ENCODE data around the gene CLCA4. TPM values are rescaled to one million over a fixed set of nuclear protein-coding genes. Genes with fewer than 3 reads are reported as not detected.

CLCA4 gene
- polyA plus RNA-seq, 3 donors = not detected

DNA sequence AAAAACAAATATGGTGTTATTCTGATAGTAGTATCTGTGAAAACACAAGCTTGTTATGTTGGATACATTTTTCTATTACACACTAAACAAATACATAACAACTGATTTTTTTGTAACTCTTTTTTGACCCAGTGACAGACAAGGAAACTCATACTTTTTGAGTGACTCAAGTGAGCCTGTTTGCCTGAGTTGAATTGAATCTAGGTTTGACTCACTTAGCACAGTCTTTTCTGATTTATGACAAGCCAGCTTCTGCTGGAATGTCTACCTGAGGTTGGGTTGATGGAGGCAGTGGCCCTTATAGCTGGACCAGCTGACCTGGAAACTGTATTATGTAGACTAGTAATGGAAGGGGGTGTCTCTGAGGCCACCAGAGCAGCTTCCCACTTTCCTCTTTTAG lies 4.2 kb upstream of the CLCA4 start:
- DNase-seq = no peak
- Histone ChIP-seq H2AFZ (ENCODE audit: insufficient read depth, low read depth, low read length, poor library complexity, severe bottlenecking) (no peak overlapping the region), H3K4me1 (ENCODE audit: control insufficient read depth in 1 of 2, insufficient read depth in 2 of 2, low read length in 2 of 2) (no peaks in the 10 kb centered on the region), H4K20me1 (ENCODE audit: insufficient read depth, low read length) (no peaks in the 10 kb centered on the region), H3K36me3 (replicated peaks in 1 of 2; ENCODE audit: control insufficient read depth in 1 of 2, insufficient read depth in 2 of 2, low read length in 2 of 2) (no peaks in the 10 kb centered on the region), H3K9ac (ENCODE audit: insufficient read depth, low read length, poor library complexity, severe bottlenecking) (no peak overlapping the region), H3K4me2 (replicated peaks; ENCODE audit: extremely low read depth, low read length, poor library complexity, severe bottlenecking) (no peak overlapping the region), H3K27ac (ENCODE audit: low read depth in 1 of 2, low read length in 2 of 2) (no peak overlapping the region), H3K4me3 (replicated peaks in 1 of 3; ENCODE audit: low read depth in 2 of 3, low read length in 3 of 3) (no peak overlapping the region), H3K27me3 (ENCODE audit: control insufficient read depth in 2 of 2, insufficient read depth in 2 of 2, low read length in 2 of 2) (no peaks in the 10 kb centered on the region), H3K79me2 (ENCODE audit: insufficient read depth, low read length) (no peaks in the 10 kb centered on the region), H3K9me3 (replicated peaks in 1 of 2; ENCODE audit: control insufficient read depth in 1 of 2, insufficient read depth in 1 of 2, low read length in 2 of 2) (no peaks in the 10 kb centered on the region)
- Mint-ChIP-seq H3K27ac (no peak overlapping the region), H3K4me3 (no peak overlapping the region), H3K9me3 (peaks cover 3 to 12% (median 8%) of the 10 kb centered on the region in 7 donors), H3K27me3 (ENCODE audit: low read depth in 3 of 3) (peaks cover 0 to 2% (median 1%) of the 10 kb centered on the region in 3 donors), H3K36me3 (no peaks in the 10 kb centered on the region), H3K4me1 (no peaks in the 10 kb centered on the region)
- intact Hi-C loops (cut with micrococcal nuclease) = no loop called here
- TF ChIP-seq, protein P1, sequence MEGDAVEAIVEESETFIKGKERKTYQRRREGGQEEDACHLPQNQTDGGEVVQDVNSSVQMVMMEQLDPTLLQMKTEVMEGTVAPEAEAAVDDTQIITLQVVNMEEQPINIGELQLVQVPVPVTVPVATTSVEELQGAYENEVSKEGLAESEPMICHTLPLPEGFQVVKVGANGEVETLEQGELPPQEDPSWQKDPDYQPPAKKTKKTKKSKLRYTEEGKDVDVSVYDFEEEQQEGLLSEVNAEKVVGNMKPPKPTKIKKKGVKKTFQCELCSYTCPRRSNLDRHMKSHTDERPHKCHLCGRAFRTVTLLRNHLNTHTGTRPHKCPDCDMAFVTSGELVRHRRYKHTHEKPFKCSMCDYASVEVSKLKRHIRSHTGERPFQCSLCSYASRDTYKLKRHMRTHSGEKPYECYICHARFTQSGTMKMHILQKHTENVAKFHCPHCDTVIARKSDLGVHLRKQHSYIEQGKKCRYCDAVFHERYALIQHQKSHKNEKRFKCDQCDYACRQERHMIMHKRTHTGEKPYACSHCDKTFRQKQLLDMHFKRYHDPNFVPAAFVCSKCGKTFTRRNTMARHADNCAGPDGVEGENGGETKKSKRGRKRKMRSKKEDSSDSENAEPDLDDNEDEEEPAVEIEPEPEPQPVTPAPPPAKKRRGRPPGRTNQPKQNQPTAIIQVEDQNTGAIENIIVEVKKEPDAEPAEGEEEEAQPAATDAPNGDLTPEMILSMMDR (IDR thresholded peaks at IDR 0.05) = no peak

DNA sequence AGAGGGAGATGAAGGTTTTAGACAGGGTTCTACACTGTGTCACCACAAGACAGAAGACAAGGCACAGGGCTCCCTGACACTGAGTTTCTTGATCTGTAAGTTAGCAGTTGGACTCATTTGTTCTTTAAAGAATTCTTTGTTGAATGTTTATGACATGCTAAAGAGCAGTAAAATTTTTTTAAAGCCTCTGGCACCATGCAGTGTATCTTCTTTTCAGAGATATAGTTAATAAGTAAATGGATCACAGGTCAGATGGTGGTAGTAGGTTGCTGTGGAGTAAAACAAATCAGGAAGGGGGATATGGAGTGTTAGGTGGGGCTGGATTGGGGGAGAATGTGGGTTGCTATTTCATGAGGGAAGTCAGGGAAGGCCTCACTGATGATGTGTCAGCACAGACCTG lies 2.0 kb downstream of the CLCA4 start:
- H3K9me3 Mint-ChIP-seq = peaks cover 20 to 34% (median 28%) of the 10 kb centered on the region in 7 donors
- H3K27me3 ChIP-seq (ENCODE audit: control insufficient read depth in 2 of 2, insufficient read depth in 2 of 2, low read length in 2 of 2) = no peaks in the 10 kb centered on the region

More for the DNA sequence above, 2.0 kb downstream of the CLCA4 start:
- TF ChIP-seq, protein P1 (IDR thresholded peaks at IDR 0.05) = no peak
- DNase-seq = no peak
- Histone ChIP-seq H3K4me2 (replicated peaks; ENCODE audit: extremely low read depth, low read length, poor library complexity, severe bottlenecking) (no peak overlapping the region), H3K36me3 (replicated peaks in 1 of 2; ENCODE audit: control insufficient read depth in 1 of 2, insufficient read depth in 2 of 2, low read length in 2 of 2) (no peaks in the 10 kb centered on the region), H4K20me1 (ENCODE audit: insufficient read depth, low read length) (no peaks in the 10 kb centered on the region), H3K4me3 (replicated peaks in 1 of 3; ENCODE audit: low read depth in 2 of 3, low read length in 3 of 3) (no peak overlapping the region), H3K79me2 (ENCODE audit: insufficient read depth, low read length) (no peaks in the 10 kb centered on the region), H2AFZ (ENCODE audit: insufficient read depth, low read depth, low read length, poor library complexity, severe bottlenecking) (no peak overlapping the region), H3K27ac (ENCODE audit: low read depth in 1 of 2, low read length in 2 of 2) (no peak overlapping the region), H3K4me1 (ENCODE audit: control insufficient read depth in 1 of 2, insufficient read depth in 2 of 2, low read length in 2 of 2) (no peaks in the 10 kb centered on the region), H3K9ac (ENCODE audit: insufficient read depth, low read length, poor library complexity, severe bottlenecking) (no peak overlapping the region), H3K9me3 (replicated peaks in 1 of 2; ENCODE audit: control insufficient read depth in 1 of 2, insufficient read depth in 1 of 2, low read length in 2 of 2) (peaks cover 21 to 23% of the 10 kb centered on the region in 2 donors)
- Mint-ChIP-seq H3K27me3 (ENCODE audit: low read depth in 3 of 3) (peaks cover 0 to 2% (median 0%) of the 10 kb centered on the region in 3 donors), H3K4me3 (no peak overlapping the region), H3K4me1 (no peaks in the 10 kb centered on the region), H3K27ac (no peak overlapping the region), H3K36me3 (no peaks in the 10 kb centered on the region)
- intact Hi-C loops (cut with micrococcal nuclease) = no loop called here
